ENCODE data around the gene MACROD2. TPM values are rescaled to one million over a fixed set of nuclear protein-coding genes. Genes with fewer than 3 reads are reported as not detected.

Gene MACROD2
- total RNA-seq, 1 experiment from 2014 or later = 1.6 TPM

- H3K27me3 ChIP-seq (ENCODE audit: insufficient read depth, low read length) = no peaks in the 10 kb centered on the region
- Mint-ChIP-seq H3K9me3 (no peaks in the 10 kb centered on the region), H3K27ac (no peak overlapping the region), H3K27me3 (ENCODE audit: low read depth) (0 out of 2 replicates have a peak, but pooled peaks cover 2% of the 10 kb centered on the region), H3K4me3 (no peak overlapping the region), H3K4me1 (peaks cover 24 to 29% of the 10 kb centered on the region in 2 experiments), H3K36me3 (ENCODE audit: insufficient read depth in 1 of 3, low read depth in 3 of 3) (no peaks in the 10 kb centered on the region; a peak in 1 of 7 replicates)
- peak; percentile 73 for TF ChIP-seq CTCF (conservative IDR thresholded peaks at IDR 0.05)
- H2BK5ac ChIP-seq (ENCODE audit: insufficient read length, low read length) = no peak overlapping the region
- no peak overlapping the region for H3K4me2 ChIP-seq (ENCODE audit: insufficient read depth, insufficient read length, low read length)
- H3K9ac ChIP-seq (ENCODE audit: extremely low read depth, insufficient read length, low read length) = no peak overlapping the region
- no peak overlapping the region for H3T11ph ChIP-seq (ENCODE audit: low read length)
- no peaks in the 10 kb centered on the region for H3K79me2 ChIP-seq (ENCODE audit: insufficient read depth, low read length)
- H3K56ac ChIP-seq (ENCODE audit: insufficient read length, low read depth, low read length) = no peak overlapping the region
- H3K79me1 ChIP-seq (ENCODE audit: insufficient read depth, low read depth, low read length, poor library complexity, severe bottlenecking) = no peaks in the 10 kb centered on the region
- no peak overlapping the region for H3K27ac ChIP-seq (ENCODE audit: insufficient read length, low read depth, low read length)
- H4K5ac ChIP-seq (ENCODE audit: insufficient read length, low read depth, low read length) = no peak overlapping the region
- no peak overlapping the region for H2AK5ac ChIP-seq (ENCODE audit: insufficient read length, low read length)
- no peaks in the 10 kb centered on the region for H3K23me2 ChIP-seq (ENCODE audit: insufficient read length, low read depth, low read length, poor library complexity, severe bottlenecking)
- H3K4me1 ChIP-seq (ENCODE audit: insufficient read depth, low read length) = no peaks in the 10 kb centered on the region
- no peak overlapping the region for H2BK20ac ChIP-seq (ENCODE audit: low read depth, low read length, poor library complexity, severe bottlenecking)
- H4K20me1 ChIP-seq (ENCODE audit: control insufficient read depth, insufficient read depth, insufficient read length) = no peaks in the 10 kb centered on the region
- H2AFZ ChIP-seq (ENCODE audit: low read length) = no peak overlapping the region
- H3K18ac ChIP-seq (ENCODE audit: insufficient read length, low read depth, low read length) = no peak overlapping the region
- no CpG with 5 or more reads among the region's 1 CpG for WGBS (ENCODE audit: extremely low coverage, insufficient read length, low lambda C conversion rate)
- H3K23ac ChIP-seq (ENCODE audit: insufficient read length, low read depth, low read length) = no peak overlapping the region
- H2BK12ac ChIP-seq (ENCODE audit: insufficient read length, low read depth, low read length) = no peak overlapping the region
- H3K14ac ChIP-seq (ENCODE audit: insufficient read depth, low read length) = no peak overlapping the region
- H4K8ac ChIP-seq (replicated peaks; ENCODE audit: insufficient read length, low read depth, low read length) = no peak overlapping the region
- DNase-seq = peak; percentile 52
- no peak overlapping the region for H4K91ac ChIP-seq (ENCODE audit: insufficient read length, low read depth, low read length)
- H3K4ac ChIP-seq (ENCODE audit: low read depth, low read length) = no peak overlapping the region
- H2BK15ac ChIP-seq (ENCODE audit: low read depth, low read length) = no peak overlapping the region
- H2BK120ac ChIP-seq (ENCODE audit: low read depth, low read length, poor library complexity, severe bottlenecking) = no peak overlapping the region
- H3K9me3 ChIP-seq (ENCODE audit: control insufficient read depth, low read depth, low read length) = no peaks in the 10 kb centered on the region
Measured at GRCh38 chr20:15491575-15491974, 1496.3 kb downstream of the MACROD2 start.

All from H9 (cell line).